ENCODE data around the gene ST6GALNAC3.

Gene ST6GALNAC3

DNA sequence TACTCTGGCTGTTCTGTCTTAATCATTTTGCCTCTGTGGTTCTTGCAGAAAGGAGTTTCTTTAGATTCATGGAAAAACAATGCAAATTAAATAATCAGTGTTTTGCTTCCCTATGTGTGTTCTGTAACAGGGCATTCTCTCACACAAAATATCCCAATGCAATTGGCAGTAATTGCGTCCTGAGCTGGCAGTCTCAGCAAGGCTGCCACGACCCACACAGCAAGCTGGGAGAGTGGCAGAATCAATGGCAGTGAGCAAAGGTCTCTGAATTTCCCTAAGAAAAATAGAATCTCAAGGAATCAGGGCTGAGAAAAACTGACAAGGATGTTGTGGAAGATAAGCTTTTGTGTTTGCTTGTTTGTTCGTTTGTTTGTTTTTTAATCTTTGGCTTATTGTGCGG is 594.6 kb downstream of the ST6GALNAC3 start:
- TF ChIP-seq, protein P1, sequence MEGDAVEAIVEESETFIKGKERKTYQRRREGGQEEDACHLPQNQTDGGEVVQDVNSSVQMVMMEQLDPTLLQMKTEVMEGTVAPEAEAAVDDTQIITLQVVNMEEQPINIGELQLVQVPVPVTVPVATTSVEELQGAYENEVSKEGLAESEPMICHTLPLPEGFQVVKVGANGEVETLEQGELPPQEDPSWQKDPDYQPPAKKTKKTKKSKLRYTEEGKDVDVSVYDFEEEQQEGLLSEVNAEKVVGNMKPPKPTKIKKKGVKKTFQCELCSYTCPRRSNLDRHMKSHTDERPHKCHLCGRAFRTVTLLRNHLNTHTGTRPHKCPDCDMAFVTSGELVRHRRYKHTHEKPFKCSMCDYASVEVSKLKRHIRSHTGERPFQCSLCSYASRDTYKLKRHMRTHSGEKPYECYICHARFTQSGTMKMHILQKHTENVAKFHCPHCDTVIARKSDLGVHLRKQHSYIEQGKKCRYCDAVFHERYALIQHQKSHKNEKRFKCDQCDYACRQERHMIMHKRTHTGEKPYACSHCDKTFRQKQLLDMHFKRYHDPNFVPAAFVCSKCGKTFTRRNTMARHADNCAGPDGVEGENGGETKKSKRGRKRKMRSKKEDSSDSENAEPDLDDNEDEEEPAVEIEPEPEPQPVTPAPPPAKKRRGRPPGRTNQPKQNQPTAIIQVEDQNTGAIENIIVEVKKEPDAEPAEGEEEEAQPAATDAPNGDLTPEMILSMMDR (IDR thresholded peaks at IDR 0.05; ENCODE audit: low read depth, low read length, missing control alignments) = no peak
- in situ Hi-C loops (cut with HindIII; ENCODE audit: low sequenced_read_pairs) = no loop called here
- no peak for DNase-seq (ENCODE audit: low read depth)
- H3K4me3 ChIP-seq (ENCODE audit: low read depth, low read length) = no peak overlapping the region

DNA sequence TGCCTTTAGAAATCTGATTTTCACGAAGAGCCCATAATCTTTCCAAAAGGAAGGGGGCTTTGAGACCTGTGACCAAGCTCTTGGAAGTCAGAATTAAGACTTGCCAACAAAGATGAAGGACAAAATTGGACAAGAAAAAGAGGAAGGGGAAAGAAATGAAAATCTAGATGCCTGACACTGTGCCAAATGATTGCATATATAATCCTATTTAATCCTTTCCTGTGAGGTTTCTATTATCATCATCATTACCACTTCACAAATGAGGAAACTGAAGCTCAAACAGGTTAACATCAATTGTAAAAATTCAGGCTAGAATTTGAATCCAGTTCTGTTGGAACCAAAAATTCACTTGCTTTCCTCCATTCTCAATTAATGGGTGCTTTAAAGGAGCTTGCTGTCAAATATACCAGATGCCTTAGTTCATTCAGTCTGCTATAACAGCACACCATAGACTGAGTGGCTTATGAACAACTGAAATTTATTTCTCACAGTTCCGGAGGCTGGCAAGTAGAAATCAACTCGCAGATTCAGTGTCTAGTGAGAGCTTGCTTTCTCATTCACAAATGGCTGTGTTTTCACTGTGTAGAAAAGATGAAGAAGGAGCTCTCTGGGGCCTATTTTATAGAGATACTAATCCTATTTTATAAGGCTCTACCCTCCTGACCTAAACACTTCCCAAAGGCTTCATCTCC is 595.2 kb downstream of the ST6GALNAC3 start:
- no peak for DNase-seq (ENCODE audit: low read depth)
- in situ Hi-C loops (cut with HindIII; ENCODE audit: low sequenced_read_pairs) = no loop called here
- H3K4me3 ChIP-seq (ENCODE audit: low read depth, low read length) = no peak overlapping the region
- TF ChIP-seq, protein P1 (IDR thresholded peaks at IDR 0.05; ENCODE audit: low read depth, low read length, missing control alignments) = no peak

DNA sequence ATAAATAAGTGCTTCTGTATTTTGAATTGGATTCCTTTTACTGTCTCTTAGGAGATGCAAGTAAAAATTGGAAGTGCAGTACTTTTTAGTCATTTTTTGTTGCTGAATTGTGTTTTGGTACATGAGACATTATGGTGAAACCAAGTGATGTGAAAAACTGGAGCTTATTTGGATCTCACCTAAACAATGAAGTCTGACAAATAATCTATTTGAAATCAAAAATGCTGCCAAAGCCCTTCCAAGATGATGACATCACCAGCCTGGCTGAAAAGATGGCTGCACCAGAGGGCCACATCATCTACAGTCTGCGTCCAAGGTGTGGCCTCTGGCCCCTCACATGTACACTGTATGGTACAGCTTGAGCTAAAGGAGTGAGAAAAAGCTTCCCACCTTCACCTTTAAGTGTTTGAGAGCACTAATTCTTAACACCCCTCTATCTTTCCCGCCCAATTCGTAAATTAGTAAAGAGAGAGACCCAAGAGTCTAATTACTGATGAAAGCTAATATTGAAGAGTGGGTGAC is 600.2 kb downstream of the ST6GALNAC3 start:
- DNase-seq (ENCODE audit: low read depth) = no peak
- in situ Hi-C loops (cut with HindIII; ENCODE audit: low sequenced_read_pairs) = no loop called here
- TF ChIP-seq, protein P1 (IDR thresholded peaks at IDR 0.05; ENCODE audit: low read depth, low read length, missing control alignments) = no peak
- H3K4me3 ChIP-seq (ENCODE audit: low read depth, low read length) = no peak overlapping the region

DNA sequence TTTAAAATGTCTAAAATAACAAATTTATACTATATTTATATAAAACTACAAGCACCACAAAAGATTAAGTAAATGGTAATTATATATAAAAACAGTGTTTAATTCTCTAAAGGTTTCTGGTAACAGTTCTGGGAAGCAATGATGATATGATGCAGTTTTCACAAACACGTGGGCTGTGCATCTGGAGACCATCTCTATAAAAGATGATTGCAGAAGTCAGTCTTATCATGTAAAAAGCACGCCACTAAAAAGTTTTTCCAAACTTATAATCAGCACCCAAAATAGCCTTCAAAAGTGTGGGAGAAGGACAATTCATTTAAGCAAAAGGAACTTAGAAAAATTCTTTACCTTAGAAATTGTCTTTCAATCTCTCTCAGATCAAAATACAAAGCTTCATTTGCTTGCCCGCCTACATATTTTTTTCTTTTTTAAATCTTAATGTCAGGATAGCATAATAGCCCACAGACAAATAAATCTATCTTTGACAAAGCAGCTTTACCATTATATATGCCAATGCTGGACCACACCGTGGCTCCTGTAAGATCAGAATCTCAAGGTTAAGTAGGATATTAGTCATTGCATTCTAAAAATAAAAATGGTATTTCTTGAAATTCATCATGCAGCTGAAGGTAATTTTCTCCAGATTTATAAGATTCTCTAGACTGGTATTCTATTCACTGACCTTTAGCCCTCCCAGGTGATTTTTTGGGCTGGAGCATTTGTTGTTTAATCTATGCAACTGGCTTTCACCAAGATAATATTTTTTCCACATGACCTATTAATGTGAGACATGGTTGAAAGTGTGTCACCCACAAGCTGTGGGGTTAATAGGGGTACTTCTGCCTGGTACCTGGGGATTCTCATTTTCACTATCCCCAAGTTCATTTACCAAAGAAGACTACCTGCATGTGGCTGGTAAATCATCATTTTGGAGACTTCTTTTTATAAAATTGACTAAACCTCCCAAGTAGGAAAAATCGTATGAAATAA is 603.2 kb downstream of the ST6GALNAC3 start:
- H3K4me3 ChIP-seq (ENCODE audit: low read depth, low read length) = no peak overlapping the region
- TF ChIP-seq, protein P1 (IDR thresholded peaks at IDR 0.05; ENCODE audit: low read depth, low read length, missing control alignments) = no peak
- DNase-seq (ENCODE audit: low read depth) = no peak
- in situ Hi-C loops (cut with HindIII; ENCODE audit: low sequenced_read_pairs) = no loop called here

DNA sequence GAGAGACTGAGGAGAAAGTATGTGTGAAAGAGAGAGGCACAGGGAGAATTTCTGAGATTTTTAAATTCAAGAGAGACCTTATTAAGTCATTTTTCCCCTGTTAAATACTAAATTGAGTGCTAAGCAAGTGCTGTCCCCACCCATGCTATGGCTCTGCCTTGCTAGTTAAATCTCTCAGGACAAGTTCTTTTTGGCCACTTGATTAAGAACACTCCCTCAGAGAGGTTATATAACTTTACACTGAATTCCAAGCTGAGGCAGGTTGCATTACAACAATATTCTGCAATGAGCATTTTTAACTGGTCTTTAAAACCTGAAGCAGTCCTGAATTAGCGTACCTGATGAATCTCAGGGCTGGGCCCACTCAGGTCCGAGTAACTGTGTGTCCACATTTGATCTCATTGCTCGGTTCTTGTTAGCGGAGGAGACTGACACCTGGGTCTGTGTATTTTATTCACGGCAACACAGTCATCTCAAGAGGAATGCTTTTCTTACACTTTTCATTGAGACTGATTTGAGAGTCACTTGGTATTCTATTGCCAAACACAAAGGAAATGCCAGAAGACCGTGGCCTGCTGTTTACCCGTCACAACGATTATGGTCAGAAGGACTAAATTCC is 605.1 kb downstream of the ST6GALNAC3 start:
- in situ Hi-C loops (cut with HindIII; ENCODE audit: low sequenced_read_pairs) = no loop called here
- TF ChIP-seq, protein P1 (IDR thresholded peaks at IDR 0.05; ENCODE audit: low read depth, low read length, missing control alignments) = no peak
- DNase-seq (ENCODE audit: low read depth) = no peak

DNA sequence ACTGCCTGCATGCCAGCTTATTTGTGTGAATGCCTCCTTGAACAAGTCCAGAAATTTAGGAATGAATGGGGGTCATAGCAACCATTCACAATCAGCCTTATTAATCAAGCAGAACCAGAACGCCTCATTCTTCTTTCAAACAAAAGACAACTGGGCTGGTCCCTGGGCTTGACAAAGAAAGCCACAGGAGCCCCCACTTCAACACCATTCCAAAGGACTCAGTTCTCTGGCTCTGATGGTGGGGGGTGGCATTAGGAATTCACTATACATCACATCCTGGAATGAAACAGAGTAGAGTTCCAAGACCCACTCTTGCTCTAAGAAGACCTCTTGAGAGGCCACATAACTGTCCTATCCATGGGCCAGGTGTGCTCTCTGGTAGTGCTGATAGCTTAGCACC is 606.1 kb downstream of the ST6GALNAC3 start:
- H3K4me3 ChIP-seq (ENCODE audit: low read depth, low read length) = no peak overlapping the region
- in situ Hi-C loops (cut with HindIII; ENCODE audit: low sequenced_read_pairs) = no loop called here
- no peak for DNase-seq (ENCODE audit: low read depth)
- TF ChIP-seq, protein P1 (IDR thresholded peaks at IDR 0.05; ENCODE audit: low read depth, low read length, missing control alignments) = no peak

More for the DNA sequence above, 605.1 kb downstream of the ST6GALNAC3 start:
- H3K4me3 ChIP-seq (ENCODE audit: low read depth, low read length) = no peak overlapping the region
